H1 (cell line): ENCODE data around the gene MKLN1. TPM values are rescaled to one million over a fixed set of nuclear protein-coding genes. Genes with fewer than 3 reads are reported as not detected.

Source experiments
- CHD7 ChIP-seq: fragments of 300-600 bp; sonication (generic); IDR thresholded peaks from 2 replicates; pipeline ENCODE4 v1.7.1; 2012; ENCODE audit warnings: low read length, moderate library complexity, mild to moderate bottlenecking, inconsistent platforms; ENCODE audit not compliant: insufficient replicate concordance
- POLR2AphosphoS5 ChIP-seq: IDR thresholded peaks from 2 replicates; pipeline ENCODE4 v1.6.1; 2011; ENCODE audit warnings: low read depth, low read length
- SAP30 ChIP-seq: fragments of 300-600 bp; sonication (generic); IDR thresholded peaks from 2 replicates; pipeline ENCODE4 v1.7.1; 2012; ENCODE audit warnings: low read length, moderate library complexity, mild to moderate bottlenecking, inconsistent platforms; ENCODE audit not compliant: insufficient read depth, insufficient replicate concordance
- polyA plus RNA-seq, 7 experiments: library from polyadenylated mRNA; depleted of rRNA in 3 of 7; stranded (reverse) in 5 of 7; unstranded in 2 of 7; fragments of >200 nt in 5 of 7; fragments of 200-250 nt in 2 of 7; gene quantifications; 1 replicate in 5 of 7; 2 replicates in 1 of 7; 4 replicates in 1 of 7; pipeline versions ENCODE4 v1.2.1 to v1.2.3, GENCODE V29; 2011 to 2013; ENCODE audit warnings: missing spikeins in 2 of 7, mixed read lengths in 2 of 7
- total RNA-seq: library from RNA; stranded (reverse); fragmentation: NEBNext Ultra II Directional; extraction: Animal tissue kit (Norgen Biotek cat#: 25700); gene quantifications from 2 replicates; pipeline ENCODE4 v1.2.1, GENCODE V29; 2021

Gene MKLN1
- total and polyA plus RNA-seq, 2 of the 8 experiments (the other 6 are each of a cell fraction or from before 2014, with no cell fraction given): 22.3 to 50.9 TPM

- TF ChIP-seq CHD7 (no peak), SAP30 (no peak), POLR2AphosphoS5 (no peak)
Observed at GRCh38 chr7:131338691-131339390, 11.2 kb downstream of the MKLN1 start (continued).
